Loucy (cell line): ENCODE measurements around the gene CFAP97.

Experiments used
- H2AFZ ChIP-seq: fragments of 200-600 bp; sonication (generic); 2 replicates; pipeline ENCODE4 v1.6.0; 2016; ENCODE audit warnings: antibody characterized with exemption, mild to moderate bottlenecking, low read length, moderate library complexity
- H3F3A ChIP-seq: fragments of 200-600 bp; 2 replicates; pipeline ENCODE4 v1.6.0; 2016; ENCODE audit warnings: antibody characterized with exemption, low read depth, mild to moderate bottlenecking
- H3K27me3 ChIP-seq: fragments of 200-600 bp; sonication (generic); 2 replicates; pipeline ENCODE4 v1.6.1; 2014; ENCODE audit warnings: low read length, mild to moderate bottlenecking; ENCODE audit not compliant: insufficient read depth, poor library complexity, severe bottlenecking
- H3K36me3 ChIP-seq: fragments of 200-600 bp; sonication (generic); 2 replicates; pipeline ENCODE4 v1.6.1; 2016; ENCODE audit warnings: low read length; ENCODE audit not compliant: insufficient read depth
- H3K4me1 ChIP-seq: fragments of 200-600 bp; sonication (generic); 2 replicates; pipeline ENCODE4 v1.5.1; 2014; ENCODE audit warnings: low read length, mild to moderate bottlenecking; ENCODE audit not compliant: insufficient read depth, poor library complexity, severe bottlenecking
- H3K4me2 ChIP-seq: fragments of 200-600 bp; sonication (generic); 2 replicates; pipeline ENCODE4 v1.6.0; 2014; ENCODE audit warnings: antibody characterized with exemption, low read length, low read depth, mild to moderate bottlenecking; ENCODE audit not compliant: poor library complexity, severe bottlenecking
- H3K4me3 ChIP-seq: fragments of 200-600 bp; sonication (generic); 2 replicates; pipeline ENCODE4 v1.5.1; 2014; ENCODE audit warnings: low read length, mild to moderate bottlenecking, mixed read lengths; ENCODE audit not compliant: poor library complexity, severe bottlenecking
- H3K79me2 ChIP-seq: fragments of 200-600 bp; sonication (generic); 2 replicates; pipeline ENCODE4 v1.6.1; 2014; ENCODE audit warnings: low read length; ENCODE audit not compliant: insufficient read depth
- H3K9ac ChIP-seq: fragments of 200-600 bp; sonication (generic); 2 replicates; pipeline ENCODE4 v1.6.0; 2014; ENCODE audit warnings: mild to moderate bottlenecking, low read depth, low read length, moderate library complexity; ENCODE audit not compliant: poor library complexity, severe bottlenecking
- H3K9me2 ChIP-seq: fragments of 200-600 bp; sonication (generic); replicated peaks from 2 replicates; pipeline ENCODE4 v1.6.1; 2016; ENCODE audit warnings: low read depth, low read length, mixed read lengths
- H3K9me3 ChIP-seq: fragments of 200-600 bp; sonication (generic); 2 replicates; pipeline ENCODE4 v1.6.1; 2014; ENCODE audit warnings: mild to moderate bottlenecking, antibody characterized with exemption, low read length, low read depth; ENCODE audit not compliant: insufficient read depth
- H4K20me1 ChIP-seq: fragments of 200-600 bp; sonication (generic); 2 replicates; pipeline ENCODE4 v1.6.0; 2014; ENCODE audit warnings: antibody characterized with exemption, low read length, mild to moderate bottlenecking; ENCODE audit not compliant: insufficient read depth, poor library complexity, severe bottlenecking
- EZH2phosphoT487 ChIP-seq: fragments of 200-600 bp; IDR thresholded peaks from 2 replicates; pipeline ENCODE4 v1.6.1; 2018; ENCODE audit warnings: antibody characterized with exemption, mild to moderate bottlenecking, moderate library complexity, borderline replicate concordance
- TF ChIP-seq, protein P1 (sequence below): fragments of 200-600 bp; sonication (generic); conservative IDR thresholded peaks from 2 replicates; pipeline ENCODE4 v1.5.1; 2014; ENCODE audit warnings: mild to moderate bottlenecking, antibody characterized with exemption, low read length

The CFAP97 gene

DNA sequence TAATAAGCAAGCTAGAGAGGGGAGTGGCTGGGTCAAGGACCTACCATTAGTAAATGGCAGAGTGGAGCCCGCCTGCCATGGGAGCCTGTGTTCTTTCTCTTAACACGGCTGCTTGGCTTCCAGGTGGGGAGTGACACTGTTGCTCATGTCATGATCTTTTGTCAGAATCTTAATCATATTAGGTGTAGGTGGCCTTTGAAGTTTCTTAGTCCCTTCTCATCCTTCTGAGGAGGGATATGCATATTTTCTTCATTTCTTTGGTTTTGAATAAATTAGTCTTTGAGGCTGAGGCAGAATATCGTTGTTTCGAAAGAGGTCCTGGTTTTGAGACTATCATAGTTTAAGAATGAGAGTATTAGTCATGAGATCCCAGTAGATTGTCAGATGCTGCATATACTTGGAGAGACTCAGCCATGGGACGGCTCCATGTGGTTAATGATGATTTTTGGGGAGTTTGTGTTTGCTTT, 34.4 kb upstream of the CFAP97 start:
- Histone ChIP-seq H3K9me3 (no peaks in the 10 kb centered on the region), H3K4me2 (no peak overlapping the region), H2AFZ (no peak overlapping the region), H3K79me2 (no peaks in the 10 kb centered on the region), H3K4me3 (no peak overlapping the region), H3K27me3 (no peaks in the 10 kb centered on the region), H4K20me1 (no peaks in the 10 kb centered on the region), H3K9me2 (no peaks in the 10 kb centered on the region), H3K36me3 (no peaks in the 10 kb centered on the region), H3K9ac (no peak overlapping the region), H3K4me1 (no peaks in the 10 kb centered on the region), H3F3A (no peaks in the 10 kb centered on the region)
- TF ChIP-seq, protein P1, sequence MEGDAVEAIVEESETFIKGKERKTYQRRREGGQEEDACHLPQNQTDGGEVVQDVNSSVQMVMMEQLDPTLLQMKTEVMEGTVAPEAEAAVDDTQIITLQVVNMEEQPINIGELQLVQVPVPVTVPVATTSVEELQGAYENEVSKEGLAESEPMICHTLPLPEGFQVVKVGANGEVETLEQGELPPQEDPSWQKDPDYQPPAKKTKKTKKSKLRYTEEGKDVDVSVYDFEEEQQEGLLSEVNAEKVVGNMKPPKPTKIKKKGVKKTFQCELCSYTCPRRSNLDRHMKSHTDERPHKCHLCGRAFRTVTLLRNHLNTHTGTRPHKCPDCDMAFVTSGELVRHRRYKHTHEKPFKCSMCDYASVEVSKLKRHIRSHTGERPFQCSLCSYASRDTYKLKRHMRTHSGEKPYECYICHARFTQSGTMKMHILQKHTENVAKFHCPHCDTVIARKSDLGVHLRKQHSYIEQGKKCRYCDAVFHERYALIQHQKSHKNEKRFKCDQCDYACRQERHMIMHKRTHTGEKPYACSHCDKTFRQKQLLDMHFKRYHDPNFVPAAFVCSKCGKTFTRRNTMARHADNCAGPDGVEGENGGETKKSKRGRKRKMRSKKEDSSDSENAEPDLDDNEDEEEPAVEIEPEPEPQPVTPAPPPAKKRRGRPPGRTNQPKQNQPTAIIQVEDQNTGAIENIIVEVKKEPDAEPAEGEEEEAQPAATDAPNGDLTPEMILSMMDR = no peak
- no peak for TF ChIP-seq EZH2phosphoT487

- Histone ChIP-seq H3K79me2 (no peaks in the 10 kb centered on the region), H3K4me1 (no peaks in the 10 kb centered on the region), H3K9me3 (no peaks in the 10 kb centered on the region), H3K9me2 (no peaks in the 10 kb centered on the region), H3K9ac (no peak overlapping the region), H3K4me3 (no peak overlapping the region), H2AFZ (no peak overlapping the region), H3K27me3 (no peaks in the 10 kb centered on the region), H3F3A (no peaks in the 10 kb centered on the region), H3K36me3 (no peaks in the 10 kb centered on the region), H4K20me1 (no peaks in the 10 kb centered on the region), H3K4me2 (no peak overlapping the region)
- TF ChIP-seq, protein P1 = no peak
- TF ChIP-seq EZH2phosphoT487 = no peak
These were observed 33.4 kb upstream of the CFAP97 start for GRCh38 chr4:185237175-185237574.

- H3K9ac ChIP-seq = no peak overlapping the region
- H3K36me3 ChIP-seq = no peaks in the 10 kb centered on the region
- H3K79me2 ChIP-seq = no peaks in the 10 kb centered on the region
- no peak overlapping the region for H2AFZ ChIP-seq
- H3F3A ChIP-seq = no peaks in the 10 kb centered on the region
- H3K4me2 ChIP-seq = no peak overlapping the region
- H3K27me3 ChIP-seq = no peaks in the 10 kb centered on the region
- no peaks in the 10 kb centered on the region for H3K9me3 ChIP-seq
- no peaks in the 10 kb centered on the region for H4K20me1 ChIP-seq
- H3K4me1 ChIP-seq = no peaks in the 10 kb centered on the region
- TF ChIP-seq EZH2phosphoT487 = no peak
- TF ChIP-seq, protein P1 = no peak
- H3K4me3 ChIP-seq = no peak overlapping the region
- no peaks in the 10 kb centered on the region for H3K9me2 ChIP-seq
These were observed 32.2 kb upstream of the CFAP97 start for GRCh38 chr4:185235843-185236503.
